K562 (cell line): ENCODE data around the gene IRF6. TPM values are rescaled to one million over a fixed set of nuclear protein-coding genes. Genes with fewer than 3 reads are reported as not detected.

ENCODE experiments used
- EGR1 ChIP-seq: fragments of 450-650 bp; conservative IDR thresholded peaks from 2 replicates; pipeline ENCODE4 v1.6.1; 2017; ENCODE audit warnings: mild to moderate bottlenecking
- PCBP1 ChIP-seq: fragments of 200-400 bp; formaldehyde crosslinking; IDR thresholded peaks from 2 replicates; pipeline ENCODE4 v1.6.1; 2018; ENCODE audit warnings: mild to moderate bottlenecking, low read depth, low read length; ENCODE audit not compliant: poor library complexity, severe bottlenecking
- polyA plus RNA-seq, 8 experiments: library from polyadenylated mRNA; depleted of rRNA in 4 of 8; stranded (reverse) in 5 of 8; unstranded in 3 of 8; fragments of >200 nt; fragmentation: Nextera tagmentation in 2 of 8; fragmentation: Illumina TruSeq in 1 of 8; extraction: Ambion mirVana in 2 of 8; extraction: Trizol in 1 of 8; gene quantifications; 2 replicates each; pipeline versions ENCODE4 v1.2.1 to v1.2.3, GENCODE V29; 2011 to 2014; ENCODE audit warnings: inconsistent platforms in 1 of 8, missing spikeins in 1 of 8
- total RNA-seq, 7 experiments: library from RNA; depleted of rRNA in 6 of 7; stranded (reverse); fragments of >200 nt in 6 of 7; fragmentation: Illumina TruSeq in 2 of 7; extraction: Trizol in 2 of 7; gene quantifications; 2 replicates each; pipeline versions ENCODE4 v1.2.1 to v1.2.3, GENCODE V29; 2011 to 2021; ENCODE audit warnings: low replicate concordance in 1 of 7
- TF ChIP-seq, protein P1 (sequence below): sonication (generic); formaldehyde crosslinking; IDR thresholded peaks from 2 replicates; pipeline ENCODE4 v1.8.0; 2023; ENCODE audit warnings: missing genetic modification reagents, mild to moderate bottlenecking, borderline replicate concordance
- TF ChIP-seq, protein P2 (sequence below), 2 experiments: fragments of 450-650 bp; formaldehyde crosslinking in 1 of 2; IDR thresholded peaks; 2 replicates each; pipeline versions ENCODE4 v1.4.0 to v1.6.1; 2014 to 2020; ENCODE audit warnings: mild to moderate bottlenecking in 2 of 2, borderline replicate concordance in 1 of 2, low read depth in 1 of 2
- TF ChIP-seq, protein P3 (sequence below): fragments of 450-650 bp; formaldehyde crosslinking; IDR thresholded peaks from 2 replicates; pipeline ENCODE4 v1.4.0; 2020; ENCODE audit warnings: mild to moderate bottlenecking, moderate library complexity
- TF ChIP-seq, protein P4 (sequence below): fragments of 450-650 bp; IDR thresholded peaks from 2 replicates; pipeline ENCODE4 v1.6.1; 2016

Gene IRF6
- total and polyA plus RNA-seq, 9 of the 15 experiments (the other 6 are each of a cell fraction or from before 2014, with no cell fraction given): 0.03 to 0.65 (median 0.17) TPM

DNA sequence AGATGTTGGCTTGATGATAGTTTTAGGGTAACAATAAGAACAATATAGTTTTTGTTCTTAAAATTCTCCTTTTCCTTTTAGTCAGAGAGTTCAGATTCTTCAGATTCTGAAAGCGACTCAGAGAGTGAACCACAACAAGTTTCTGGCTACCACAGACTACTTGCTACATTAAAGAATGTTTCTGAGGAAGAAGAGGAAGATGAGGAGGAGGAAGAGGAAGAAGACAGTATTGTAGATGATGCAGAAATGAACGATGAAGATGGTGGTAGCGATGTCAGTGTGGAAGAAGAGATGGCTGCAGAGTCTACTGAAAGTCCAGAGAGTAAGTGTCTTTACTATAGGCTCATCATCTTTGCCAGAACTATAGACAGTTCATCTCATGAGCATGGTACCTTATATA lies 24.8 kb upstream of the IRF6 start (continued):
- TF ChIP-seq, protein P1, sequence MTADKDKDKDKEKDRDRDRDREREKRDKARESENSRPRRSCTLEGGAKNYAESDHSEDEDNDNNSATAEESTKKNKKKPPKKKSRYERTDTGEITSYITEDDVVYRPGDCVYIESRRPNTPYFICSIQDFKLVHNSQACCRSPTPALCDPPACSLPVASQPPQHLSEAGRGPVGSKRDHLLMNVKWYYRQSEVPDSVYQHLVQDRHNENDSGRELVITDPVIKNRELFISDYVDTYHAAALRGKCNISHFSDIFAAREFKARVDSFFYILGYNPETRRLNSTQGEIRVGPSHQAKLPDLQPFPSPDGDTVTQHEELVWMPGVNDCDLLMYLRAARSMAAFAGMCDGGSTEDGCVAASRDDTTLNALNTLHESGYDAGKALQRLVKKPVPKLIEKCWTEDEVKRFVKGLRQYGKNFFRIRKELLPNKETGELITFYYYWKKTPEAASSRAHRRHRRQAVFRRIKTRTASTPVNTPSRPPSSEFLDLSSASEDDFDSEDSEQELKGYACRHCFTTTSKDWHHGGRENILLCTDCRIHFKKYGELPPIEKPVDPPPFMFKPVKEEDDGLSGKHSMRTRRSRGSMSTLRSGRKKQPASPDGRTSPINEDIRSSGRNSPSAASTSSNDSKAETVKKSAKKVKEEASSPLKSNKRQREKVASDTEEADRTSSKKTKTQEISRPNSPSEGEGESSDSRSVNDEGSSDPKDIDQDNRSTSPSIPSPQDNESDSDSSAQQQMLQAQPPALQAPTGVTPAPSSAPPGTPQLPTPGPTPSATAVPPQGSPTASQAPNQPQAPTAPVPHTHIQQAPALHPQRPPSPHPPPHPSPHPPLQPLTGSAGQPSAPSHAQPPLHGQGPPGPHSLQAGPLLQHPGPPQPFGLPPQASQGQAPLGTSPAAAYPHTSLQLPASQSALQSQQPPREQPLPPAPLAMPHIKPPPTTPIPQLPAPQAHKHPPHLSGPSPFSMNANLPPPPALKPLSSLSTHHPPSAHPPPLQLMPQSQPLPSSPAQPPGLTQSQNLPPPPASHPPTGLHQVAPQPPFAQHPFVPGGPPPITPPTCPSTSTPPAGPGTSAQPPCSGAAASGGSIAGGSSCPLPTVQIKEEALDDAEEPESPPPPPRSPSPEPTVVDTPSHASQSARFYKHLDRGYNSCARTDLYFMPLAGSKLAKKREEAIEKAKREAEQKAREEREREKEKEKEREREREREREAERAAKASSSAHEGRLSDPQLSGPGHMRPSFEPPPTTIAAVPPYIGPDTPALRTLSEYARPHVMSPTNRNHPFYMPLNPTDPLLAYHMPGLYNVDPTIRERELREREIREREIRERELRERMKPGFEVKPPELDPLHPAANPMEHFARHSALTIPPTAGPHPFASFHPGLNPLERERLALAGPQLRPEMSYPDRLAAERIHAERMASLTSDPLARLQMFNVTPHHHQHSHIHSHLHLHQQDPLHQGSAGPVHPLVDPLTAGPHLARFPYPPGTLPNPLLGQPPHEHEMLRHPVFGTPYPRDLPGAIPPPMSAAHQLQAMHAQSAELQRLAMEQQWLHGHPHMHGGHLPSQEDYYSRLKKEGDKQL (CRISPR knock-in tag): no peak
- TF ChIP-seq PCBP1: no peak
- TF ChIP-seq, protein P2, sequence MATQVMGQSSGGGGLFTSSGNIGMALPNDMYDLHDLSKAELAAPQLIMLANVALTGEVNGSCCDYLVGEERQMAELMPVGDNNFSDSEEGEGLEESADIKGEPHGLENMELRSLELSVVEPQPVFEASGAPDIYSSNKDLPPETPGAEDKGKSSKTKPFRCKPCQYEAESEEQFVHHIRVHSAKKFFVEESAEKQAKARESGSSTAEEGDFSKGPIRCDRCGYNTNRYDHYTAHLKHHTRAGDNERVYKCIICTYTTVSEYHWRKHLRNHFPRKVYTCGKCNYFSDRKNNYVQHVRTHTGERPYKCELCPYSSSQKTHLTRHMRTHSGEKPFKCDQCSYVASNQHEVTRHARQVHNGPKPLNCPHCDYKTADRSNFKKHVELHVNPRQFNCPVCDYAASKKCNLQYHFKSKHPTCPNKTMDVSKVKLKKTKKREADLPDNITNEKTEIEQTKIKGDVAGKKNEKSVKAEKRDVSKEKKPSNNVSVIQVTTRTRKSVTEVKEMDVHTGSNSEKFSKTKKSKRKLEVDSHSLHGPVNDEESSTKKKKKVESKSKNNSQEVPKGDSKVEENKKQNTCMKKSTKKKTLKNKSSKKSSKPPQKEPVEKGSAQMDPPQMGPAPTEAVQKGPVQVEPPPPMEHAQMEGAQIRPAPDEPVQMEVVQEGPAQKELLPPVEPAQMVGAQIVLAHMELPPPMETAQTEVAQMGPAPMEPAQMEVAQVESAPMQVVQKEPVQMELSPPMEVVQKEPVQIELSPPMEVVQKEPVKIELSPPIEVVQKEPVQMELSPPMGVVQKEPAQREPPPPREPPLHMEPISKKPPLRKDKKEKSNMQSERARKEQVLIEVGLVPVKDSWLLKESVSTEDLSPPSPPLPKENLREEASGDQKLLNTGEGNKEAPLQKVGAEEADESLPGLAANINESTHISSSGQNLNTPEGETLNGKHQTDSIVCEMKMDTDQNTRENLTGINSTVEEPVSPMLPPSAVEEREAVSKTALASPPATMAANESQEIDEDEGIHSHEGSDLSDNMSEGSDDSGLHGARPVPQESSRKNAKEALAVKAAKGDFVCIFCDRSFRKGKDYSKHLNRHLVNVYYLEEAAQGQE (IDR thresholded peaks at IDR 0.05; ENCODE audit: borderline replicate concordance): no peak
- TF ChIP-seq, protein P2 (CRISPR knock-in tag; IDR thresholded peaks at IDR 0.05; ENCODE audit: low read depth): no peak
- TF ChIP-seq, protein P3, sequence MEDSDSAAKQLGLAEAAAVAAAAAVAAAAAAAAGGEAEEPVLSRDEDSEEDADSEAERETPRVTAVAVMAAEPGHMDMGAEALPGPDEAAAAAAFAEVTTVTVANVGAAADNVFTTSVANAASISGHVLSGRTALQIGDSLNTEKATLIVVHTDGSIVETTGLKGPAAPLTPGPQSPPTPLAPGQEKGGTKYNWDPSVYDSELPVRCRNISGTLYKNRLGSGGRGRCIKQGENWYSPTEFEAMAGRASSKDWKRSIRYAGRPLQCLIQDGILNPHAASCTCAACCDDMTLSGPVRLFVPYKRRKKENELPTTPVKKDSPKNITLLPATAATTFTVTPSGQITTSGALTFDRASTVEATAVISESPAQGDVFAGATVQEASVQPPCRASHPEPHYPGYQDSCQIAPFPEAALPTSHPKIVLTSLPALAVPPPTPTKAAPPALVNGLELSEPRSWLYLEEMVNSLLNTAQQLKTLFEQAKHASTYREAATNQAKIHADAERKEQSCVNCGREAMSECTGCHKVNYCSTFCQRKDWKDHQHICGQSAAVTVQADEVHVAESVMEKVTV (CRISPR knock-in tag): no peak
- no peak for TF ChIP-seq EGR1
- TF ChIP-seq, protein P4, sequence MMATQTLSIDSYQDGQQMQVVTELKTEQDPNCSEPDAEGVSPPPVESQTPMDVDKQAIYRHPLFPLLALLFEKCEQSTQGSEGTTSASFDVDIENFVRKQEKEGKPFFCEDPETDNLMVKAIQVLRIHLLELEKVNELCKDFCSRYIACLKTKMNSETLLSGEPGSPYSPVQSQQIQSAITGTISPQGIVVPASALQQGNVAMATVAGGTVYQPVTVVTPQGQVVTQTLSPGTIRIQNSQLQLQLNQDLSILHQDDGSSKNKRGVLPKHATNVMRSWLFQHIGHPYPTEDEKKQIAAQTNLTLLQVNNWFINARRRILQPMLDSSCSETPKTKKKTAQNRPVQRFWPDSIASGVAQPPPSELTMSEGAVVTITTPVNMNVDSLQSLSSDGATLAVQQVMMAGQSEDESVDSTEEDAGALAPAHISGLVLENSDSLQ: no peak
- TF ChIP-seq, all 486 proteins: peak for 0
